Upper lobe of left lung (tissue), 4 donors: ENCODE data around the gene COL23A1.

ENCODE experiments used
- POLR2A ChIP-seq, 4 donors: fragments of 450-650 bp; IDR thresholded peaks; one replicate each; pipeline ENCODE4 v1.5.1; 2016 to 2017; ENCODE audit warnings: antibody characterized with exemption in 4 of 4, mild to moderate bottlenecking in 2 of 4
- TF ChIP-seq, protein P1 (sequence below), 6 experiments: fragments of 450-650 bp in 4 of 6; fragments of 200-600 bp in 2 of 6; sonication (generic) in 2 of 6; IDR thresholded peaks; one replicate each; pipeline ENCODE4 v1.5.1; 2016 to 2019; ENCODE audit warnings: antibody characterized with exemption in 6 of 6

DNA sequence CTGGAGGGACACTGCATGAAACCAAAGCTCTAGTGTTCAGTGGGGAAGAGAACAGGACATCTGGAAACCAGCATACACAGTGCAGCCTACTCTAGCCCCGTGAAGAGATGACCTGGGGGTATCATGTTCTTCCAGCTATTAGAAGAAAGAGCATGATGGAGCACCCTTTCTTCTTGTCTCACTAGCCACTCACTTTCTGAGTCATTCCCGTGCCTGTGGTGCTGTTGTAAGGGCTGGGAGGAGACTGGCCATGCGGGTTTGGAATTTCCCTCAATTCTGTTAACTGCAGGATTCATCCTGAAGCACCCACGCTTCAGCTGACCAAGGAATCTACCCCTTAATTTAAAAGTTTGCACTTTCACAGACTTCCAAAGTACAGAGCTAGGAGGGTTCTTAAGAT lies 137.0 kb downstream of the COL23A1 start:
- TF ChIP-seq, protein P1, sequence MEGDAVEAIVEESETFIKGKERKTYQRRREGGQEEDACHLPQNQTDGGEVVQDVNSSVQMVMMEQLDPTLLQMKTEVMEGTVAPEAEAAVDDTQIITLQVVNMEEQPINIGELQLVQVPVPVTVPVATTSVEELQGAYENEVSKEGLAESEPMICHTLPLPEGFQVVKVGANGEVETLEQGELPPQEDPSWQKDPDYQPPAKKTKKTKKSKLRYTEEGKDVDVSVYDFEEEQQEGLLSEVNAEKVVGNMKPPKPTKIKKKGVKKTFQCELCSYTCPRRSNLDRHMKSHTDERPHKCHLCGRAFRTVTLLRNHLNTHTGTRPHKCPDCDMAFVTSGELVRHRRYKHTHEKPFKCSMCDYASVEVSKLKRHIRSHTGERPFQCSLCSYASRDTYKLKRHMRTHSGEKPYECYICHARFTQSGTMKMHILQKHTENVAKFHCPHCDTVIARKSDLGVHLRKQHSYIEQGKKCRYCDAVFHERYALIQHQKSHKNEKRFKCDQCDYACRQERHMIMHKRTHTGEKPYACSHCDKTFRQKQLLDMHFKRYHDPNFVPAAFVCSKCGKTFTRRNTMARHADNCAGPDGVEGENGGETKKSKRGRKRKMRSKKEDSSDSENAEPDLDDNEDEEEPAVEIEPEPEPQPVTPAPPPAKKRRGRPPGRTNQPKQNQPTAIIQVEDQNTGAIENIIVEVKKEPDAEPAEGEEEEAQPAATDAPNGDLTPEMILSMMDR (IDR thresholded peaks at IDR 0.05) = no peak
- TF ChIP-seq POLR2A (IDR thresholded peaks at IDR 0.05) = no peak
